ENCODE data around the gene EML5.

The EML5 gene

GRCh38 chr14:88639221-88639620 lies 153.5 kb downstream of the EML5 start:
- no peak for DNase-seq (ENCODE audit: low spot score)
- in situ Hi-C loops (cut with MboI; ENCODE audit: low pct_unique_long_range_greater_than_20kb, low sequenced_read_pairs, unreplicated experiment) = no loop called here
- TF ChIP-seq CTCF (IDR thresholded peaks at IDR 0.05; ENCODE audit: extremely low read depth, insufficient read depth, missing control alignments) = no peak

- no peak for TF ChIP-seq CTCF (IDR thresholded peaks at IDR 0.05; ENCODE audit: extremely low read depth, insufficient read depth, missing control alignments)
- in situ Hi-C loops (cut with MboI; ENCODE audit: low pct_unique_long_range_greater_than_20kb, low sequenced_read_pairs, unreplicated experiment) = no loop called here
- DNase-seq (ENCODE audit: low spot score) = no peak
These were observed 160.2 kb downstream of the EML5 start for GRCh38 chr14:88632512-88632911.

GRCh38 chr14:88631091-88631490 lies 161.7 kb downstream of the EML5 start:
- in situ Hi-C loops (cut with MboI; ENCODE audit: low pct_unique_long_range_greater_than_20kb, low sequenced_read_pairs, unreplicated experiment) = no loop called here

GRCh38 chr14:88630565-88630964 lies 162.2 kb downstream of the EML5 start:
- in situ Hi-C loops (cut with MboI; ENCODE audit: low pct_unique_long_range_greater_than_20kb, low sequenced_read_pairs, unreplicated experiment) = no loop called here
- DNase-seq (ENCODE audit: low spot score) = no peak
- TF ChIP-seq CTCF (IDR thresholded peaks at IDR 0.05; ENCODE audit: extremely low read depth, insufficient read depth, missing control alignments) = no peak

More at GRCh38 chr14:88631091-88631490, 161.7 kb downstream of the EML5 start:
- DNase-seq (ENCODE audit: low spot score) = no peak
- TF ChIP-seq CTCF (IDR thresholded peaks at IDR 0.05; ENCODE audit: extremely low read depth, insufficient read depth, missing control alignments) = no peak

GRCh38 chr14:88628462-88628861 lies 164.3 kb downstream of the EML5 start:
- no peak for DNase-seq (ENCODE audit: low spot score)
- in situ Hi-C loops (cut with MboI; ENCODE audit: low pct_unique_long_range_greater_than_20kb, low sequenced_read_pairs, unreplicated experiment) = no loop called here
- TF ChIP-seq CTCF (IDR thresholded peaks at IDR 0.05; ENCODE audit: extremely low read depth, insufficient read depth, missing control alignments) = no peak

GRCh38 chr14:88628033-88628432 lies 164.7 kb downstream of the EML5 start:
- TF ChIP-seq CTCF (IDR thresholded peaks at IDR 0.05; ENCODE audit: extremely low read depth, insufficient read depth, missing control alignments) = no peak

GRCh38 chr14:88625671-88626070 lies 167.1 kb downstream of the EML5 start:
- in situ Hi-C loops (cut with MboI; ENCODE audit: low pct_unique_long_range_greater_than_20kb, low sequenced_read_pairs, unreplicated experiment) = no loop called here
- no peak for DNase-seq (ENCODE audit: low spot score)
- no peak for TF ChIP-seq CTCF (IDR thresholded peaks at IDR 0.05; ENCODE audit: extremely low read depth, insufficient read depth, missing control alignments)

More at GRCh38 chr14:88628033-88628432, 164.7 kb downstream of the EML5 start:
- in situ Hi-C loops (cut with MboI; ENCODE audit: low pct_unique_long_range_greater_than_20kb, low sequenced_read_pairs, unreplicated experiment) = no loop called here
- DNase-seq (ENCODE audit: low spot score) = no peak

All from GM13977 (cell line).